PC-3 (cell line): ENCODE data around the gene CTPS1. TPM values are rescaled to one million over a fixed set of nuclear protein-coding genes. Genes with fewer than 3 reads are reported as not detected.

Experiments
- ATAC-seq: fragments of 200-7000 bp; cut with Tn5 transposase; 2 replicates; pipeline ENCODE4 v1.9.1; 2020; ENCODE audit warnings: mild to moderate bottlenecking, moderate library complexity
- BruUV-seq: library from RNA; stranded (reverse); fragments of 400-500 nt; replicated peaks from 2 replicates; lab custom pipeline; 2021; lab: Mats Ljungman, UMichigan
- CTCF ChIA-PET: fragments of 300-600 bp; sonication (Branson Sonifier 250); formaldehyde crosslinking; loops from one replicate; lab custom pipeline; 2022; ENCODE audit warnings: antibody characterized with exemption; lab: Charles Lee
- POLR2A ChIA-PET: fragments of 300-600 bp; sonication (Branson Sonifier 250); formaldehyde crosslinking; loops from one replicate; lab custom pipeline; 2022; ENCODE audit warnings: antibody characterized with exemption; ENCODE audit not compliant: unreplicated experiment; lab: Charles Lee
- DNase-seq: peaks from one replicate; pipeline ENCODE4 v3.0.0-alpha.2; 2015
- H2AFZ ChIP-seq: fragments of 300-600 bp; sonication (generic); 2 replicates; pipeline ENCODE4 v1.6.0; 2016; ENCODE audit warnings: antibody characterized with exemption, low read length
- H3F3A ChIP-seq: fragments of 300-600 bp; sonication (generic); one replicate; pipeline ENCODE4 v1.6.0; 2017; ENCODE audit warnings: antibody characterized with exemption, low read length, control low read depth, mild to moderate bottlenecking; ENCODE audit not compliant: unreplicated experiment
- H3K27ac ChIP-seq: fragments of 300-600 bp; sonication (generic); 2 replicates; pipeline ENCODE4 v1.5.1; 2016; ENCODE audit warnings: mild to moderate bottlenecking, low read length
- H3K27me3 ChIP-seq: fragments of 300-600 bp; sonication (generic); 2 replicates; pipeline ENCODE4 v1.6.1; 2016; ENCODE audit warnings: low read length, mixed read lengths
- H3K36me3 ChIP-seq: fragments of 300-600 bp; sonication (generic); 2 replicates; pipeline ENCODE4 v1.6.1; 2016; ENCODE audit warnings: low read depth, mixed run types, low read length, mixed read lengths
- H3K4me1 ChIP-seq: fragments of 300-600 bp; sonication (generic); 2 replicates; pipeline ENCODE4 v1.5.1; 2016; ENCODE audit warnings: low read length; ENCODE audit not compliant: insufficient read depth
- H3K4me2 ChIP-seq: fragments of 300-600 bp; sonication (generic); 2 replicates; pipeline ENCODE4 v1.6.0; 2016; ENCODE audit warnings: low read length
- H3K4me3 ChIP-seq: fragments of 300-600 bp; sonication (generic); 2 replicates; pipeline ENCODE4 v1.5.1; 2016; ENCODE audit warnings: mild to moderate bottlenecking, low read length, mixed read lengths
- H3K79me2 ChIP-seq: fragments of 300-600 bp; sonication (generic); 2 replicates; pipeline ENCODE4 v1.6.1; 2017; ENCODE audit warnings: low read length, mixed read lengths
- H3K9ac ChIP-seq: fragments of 300-600 bp; sonication (generic); 2 replicates; pipeline ENCODE4 v1.6.0; 2016; ENCODE audit warnings: mild to moderate bottlenecking, low read length
- H3K9me2 ChIP-seq: fragments of 300-600 bp; sonication (generic); replicated peaks from 2 replicates; pipeline ENCODE4 v1.6.1; 2016; ENCODE audit warnings: mixed run types, low read length, mixed read lengths
- H3K9me3 ChIP-seq: fragments of 300-600 bp; sonication (generic); 2 replicates; pipeline ENCODE4 v1.6.1; 2016; ENCODE audit warnings: low read length, mixed read lengths
- H4K20me1 ChIP-seq: fragments of 300-600 bp; sonication (generic); 2 replicates; pipeline ENCODE4 v1.6.1; 2016; ENCODE audit warnings: low read length, mixed read lengths
- CTCF ChIP-seq: fragments of 300-600 bp; sonication (generic); conservative IDR thresholded peaks from 2 replicates; pipeline ENCODE4 v1.5.1; 2017; ENCODE audit warnings: antibody characterized with exemption, low read depth, mild to moderate bottlenecking, low read length
- EZH2 ChIP-seq: fragments of 300-600 bp; sonication (generic); IDR thresholded peaks from one replicate; pipeline ENCODE4 v1.6.1; 2017; ENCODE audit warnings: antibody characterized with exemption, mild to moderate bottlenecking, low read length; ENCODE audit not compliant: unreplicated experiment
- EZH2phosphoT487 ChIP-seq: fragments of 300-600 bp; sonication (generic); IDR thresholded peaks from 2 replicates; pipeline ENCODE4 v1.6.1; 2018; ENCODE audit warnings: mild to moderate bottlenecking, antibody characterized with exemption, low read length, borderline replicate concordance
- intact Hi-C: fragments of 100-400 bp; cut with micrococcal nuclease; formaldehyde crosslinking; loops from 2 replicates; pipeline ENCODE4 v1.9.0; 2023
- total RNA-seq: library from RNA; depleted of rRNA; stranded (reverse); fragments of >200 nt; gene quantifications from 2 replicates; pipeline ENCODE4 v1.2.3, GENCODE V29; 2014

Gene CTPS1
- total RNA-seq, 1 experiment from 2014 or later = 63.4 TPM

- Histone ChIP-seq H3F3A (no peaks in the 10 kb centered on the region), H3K27ac (no peak overlapping the region), H3K9ac (no peak overlapping the region), H3K4me3 (no peak overlapping the region), H3K4me2 (no peak overlapping the region), H3K36me3 (no peaks in the 10 kb centered on the region), H3K79me2 (peaks cover under 1% of the 10 kb centered on the region; the same call in 1 of the 2 replicates), H2AFZ (no peak overlapping the region), H3K27me3 (no peaks in the 10 kb centered on the region), H4K20me1 (no peaks in the 10 kb centered on the region), H3K4me1 (no peaks in the 10 kb centered on the region), H3K9me3 (no peaks in the 10 kb centered on the region), H3K9me2 (no peaks in the 10 kb centered on the region)
- ChIA-PET CTCF (no interaction called here), POLR2A (no interaction called here)
- no TSS peak for BruUV-seq
- intact Hi-C loops = no loop called here
- no peak for ATAC-seq
- no peak for TF ChIP-seq EZH2phosphoT487
- no peak for TF ChIP-seq EZH2
- no peak for TF ChIP-seq CTCF
- no peak for DNase-seq
Measured at GRCh38 chr1:40974945-40975344, 4.6 kb upstream of the CTPS1 start.

GRCh38 chr1:40976952-40977690 lies 2.4 kb upstream of the CTPS1 start:
- H4K20me1 ChIP-seq = peaks cover 12% of the 10 kb centered on the region
- H3K4me1 ChIP-seq = peaks cover 14% of the 10 kb centered on the region
- no peaks in the 10 kb centered on the region for H3K27me3 ChIP-seq
- ATAC-seq (no peak), DNase-seq (no peak)
- no peak overlapping the region for H3K27ac ChIP-seq
- H3K9me3 ChIP-seq = no peaks in the 10 kb centered on the region
- intact Hi-C loops = no loop called here
- H3K36me3 ChIP-seq = peaks cover 4% of the 10 kb centered on the region; the same call in 1 of the 2 replicates
- ChIA-PET POLR2A (no interaction called here), CTCF (no interaction called here)
- no peak overlapping the region for H3K4me3 ChIP-seq
- H3F3A ChIP-seq = no peaks in the 10 kb centered on the region
- no peaks in the 10 kb centered on the region for H3K9me2 ChIP-seq
- H3K9ac ChIP-seq = no peak overlapping the region
- H3K79me2 ChIP-seq = peaks cover 22% of the 10 kb centered on the region
- TF ChIP-seq CTCF (no peak), EZH2 (no peak), EZH2phosphoT487 (no peak)
- no TSS peak for BruUV-seq
- no peak overlapping the region for H2AFZ ChIP-seq
- no peak overlapping the region for H3K4me2 ChIP-seq

GRCh38 chr1:40977716-40978115 lies 1.8 kb upstream of the CTPS1 start:
- Histone ChIP-seq H3F3A (no peaks in the 10 kb centered on the region), H3K4me3 (no peak overlapping the region), H3K27me3 (no peaks in the 10 kb centered on the region), H2AFZ (no peak overlapping the region), H3K9ac (no peak overlapping the region), H3K4me1 (peaks cover 19% of the 10 kb centered on the region), H3K9me3 (no peaks in the 10 kb centered on the region), H3K27ac (no peak overlapping the region), H4K20me1 (peaks cover 18% of the 10 kb centered on the region), H3K4me2 (no peak overlapping the region), H3K36me3 (peaks cover 5% of the 10 kb centered on the region; the same call in 1 of the 2 replicates), H3K9me2 (no peaks in the 10 kb centered on the region), H3K79me2 (peaks cover 28% of the 10 kb centered on the region)
- ChIA-PET POLR2A (no interaction called here), CTCF (interaction anchor here (0.6 kb wide), 1 partner anchor 491 kb away, joined by 5 read pairs; no protein-coding TSS in a partner anchor)
- TF ChIP-seq EZH2 = no peak
- ATAC-seq (no peak), DNase-seq (no peak)
- no TSS peak for BruUV-seq
- intact Hi-C loops = no loop called here
